Measurements from ENCODE around the gene SGK1.
"Not testable (repeated sequence)": the region's sequence is repeated elsewhere in the genome, so short reads cannot be mapped to it uniquely, and the experiment has no call there.

- not testable (repeated sequence) for TF ChIP-seq CTCF (IDR thresholded peaks at IDR 0.05; ENCODE audit: poor library complexity); EZH2phosphoT487 (IDR thresholded peaks at IDR 0.05; ENCODE audit: low read depth, severe bottlenecking, unreplicated experiment)
These were observed 113.2 kb downstream of the SGK1 start for GRCh38 chr6:134204759-134205158.

Data from hepatocyte (in vitro differentiated cells).